Measurements from ENCODE around the gene AKAP13. TPM values are rescaled to one million over a fixed set of nuclear protein-coding genes. Genes with fewer than 3 reads are reported as not detected.
A peak's percentile ranks its signal among the peaks of the same experiment; 100 is the strongest.

AKAP13 gene
- total and polyA plus RNA-seq, 2 of the 13 experiments (the other 11 are each of a cell fraction or from before 2014, with no cell fraction given): 6.7 to 27.1 TPM

DNA sequence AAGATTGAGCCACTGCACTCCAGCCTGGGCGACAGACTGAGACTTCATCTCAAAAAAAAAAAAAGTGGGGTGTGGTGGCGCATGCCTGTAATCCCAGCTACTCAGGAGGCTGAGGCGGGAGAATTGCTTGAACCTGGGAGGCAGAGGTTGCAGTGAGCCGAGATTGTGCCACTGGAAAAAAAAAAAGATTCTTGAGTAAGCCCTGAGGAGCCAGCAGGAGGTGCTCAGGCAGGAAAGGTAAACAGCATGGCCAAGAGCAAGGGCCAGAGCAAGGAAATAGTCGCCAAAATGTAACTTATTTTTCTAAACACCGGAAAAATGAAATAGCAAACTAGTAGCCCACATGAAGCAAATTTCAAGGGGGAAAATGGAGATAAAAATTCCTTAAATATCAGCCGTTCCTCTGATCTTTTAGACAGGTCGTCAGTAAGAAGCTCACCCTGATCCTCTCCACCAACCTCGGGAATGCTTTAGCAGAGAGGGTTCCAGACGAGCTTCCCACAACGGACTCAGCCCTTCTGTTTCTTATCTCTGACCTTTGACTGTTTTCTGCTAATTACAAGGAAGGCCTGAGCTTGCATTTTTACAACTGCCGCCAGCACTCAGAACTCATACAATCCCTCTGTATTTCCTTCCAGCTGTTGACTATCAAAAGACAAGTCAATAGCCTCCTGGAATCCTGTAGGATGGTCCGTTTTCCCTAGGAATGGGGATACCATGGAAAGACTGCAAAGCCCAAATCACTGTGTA is 45.0 kb upstream of the AKAP13 start:
- Histone ChIP-seq H3K27me3 (ENCODE audit: control insufficient read depth in 1 of 2, insufficient read depth in 2 of 2, low read length in 2 of 2) (no peaks in the 10 kb centered on the region), H3K9me3 (ENCODE audit: low read length) (no peaks in the 10 kb centered on the region), H4K20me1 (ENCODE audit: insufficient read depth, low read length) (no peaks in the 10 kb centered on the region), H3K36me3 (replicated peaks in 1 of 2; ENCODE audit: control insufficient read depth in 1 of 2, insufficient read depth in 2 of 2, low read length in 2 of 2) (no peaks in the 10 kb centered on the region), H3K27ac (ENCODE audit: extremely low read length, insufficient read depth, low read length) (no peak overlapping the region), H3K79me2 (ENCODE audit: insufficient read depth, low read length) (no peaks in the 10 kb centered on the region), H3K4me3 (replicated peaks in 1 of 3; ENCODE audit: insufficient read depth in 1 of 3, low read depth in 2 of 3, low read length in 3 of 3) (peak overlapping the region in 1 of 3 experiments; percentile 36; a peak in 2 of 6 replicates), H2AFZ (ENCODE audit: low read length) (no peak overlapping the region), H3K4me2 (ENCODE audit: low read depth, low read length) (peak overlapping the region; percentile 54), H3K4me1 (ENCODE audit: insufficient read depth, low read length) (peaks cover 49% of the 10 kb centered on the region), H3K9ac (ENCODE audit: insufficient read depth, low read depth, low read length) (no peak overlapping the region)
- TF ChIP-seq FOXA1 (IDR thresholded peaks at IDR 0.05) (no peak), FOXA1 (CRISPR knock-in tag; IDR thresholded peaks at IDR 0.05) (0 out of 2 replicates have a peak, but pooled peaks have one; percentile 22), ZNF616 (CRISPR knock-in tag; IDR thresholded peaks at IDR 0.05; ENCODE audit: low read depth) (no peak), MAFF (IDR thresholded peaks at IDR 0.05; ENCODE audit: low read depth, low read length) (peak; percentile 67), NR2F6 (IDR thresholded peaks at IDR 0.05) (peak; percentile 31; the same call in 1 of the 2 replicates), NR2F6 (CRISPR knock-in tag; IDR thresholded peaks at IDR 0.05) (no peak), MAFK (conservative IDR thresholded peaks at IDR 0.05 in 1 of 2, IDR thresholded peaks at IDR 0.05 in 1 of 2; ENCODE audit: low read length in 2 of 2) (peak; percentile 76 to 79), ZNF776 (CRISPR knock-in tag; IDR thresholded peaks at IDR 0.05) (no peak), TARDBP (CRISPR knock-in tag; IDR thresholded peaks at IDR 0.05) (no peak)
- TF ChIP-seq, protein P1, sequence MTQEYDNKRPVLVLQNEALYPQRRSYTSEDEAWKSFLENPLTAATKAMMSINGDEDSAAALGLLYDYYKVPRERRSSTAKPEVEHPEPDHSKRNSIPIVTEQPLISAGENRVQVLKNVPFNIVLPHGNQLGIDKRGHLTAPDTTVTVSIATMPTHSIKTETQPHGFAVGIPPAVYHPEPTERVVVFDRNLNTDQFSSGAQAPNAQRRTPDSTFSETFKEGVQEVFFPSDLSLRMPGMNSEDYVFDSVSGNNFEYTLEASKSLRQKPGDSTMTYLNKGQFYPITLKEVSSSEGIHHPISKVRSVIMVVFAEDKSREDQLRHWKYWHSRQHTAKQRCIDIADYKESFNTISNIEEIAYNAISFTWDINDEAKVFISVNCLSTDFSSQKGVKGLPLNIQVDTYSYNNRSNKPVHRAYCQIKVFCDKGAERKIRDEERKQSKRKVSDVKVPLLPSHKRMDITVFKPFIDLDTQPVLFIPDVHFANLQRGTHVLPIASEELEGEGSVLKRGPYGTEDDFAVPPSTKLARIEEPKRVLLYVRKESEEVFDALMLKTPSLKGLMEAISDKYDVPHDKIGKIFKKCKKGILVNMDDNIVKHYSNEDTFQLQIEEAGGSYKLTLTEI (CRISPR knock-in tag; conservative IDR thresholded peaks at IDR 0.05): no peak
- intact Hi-C loops (cut with micrococcal nuclease; ENCODE audit: unreplicated experiment): loop anchor here (10.0 kb wide), 1 partner anchor 79 kb away; no protein-coding TSS in a partner anchor
- BruUV-seq (replicated peaks): no TSS peak
- DNase-seq (ENCODE audit: low spot score) (no peak), FAIRE-seq (peak; percentile 30), ATAC-seq (no peak)
- WGBS (ENCODE audit: low lambda C conversion rate): 24% methylated on average over 13 of the region's 13 CpGs
- in situ Hi-C loops (cut with HindIII; ENCODE audit: extremely low pct_ligation_motif_present, low pct_unique_long_range_greater_than_20kb): no loop called here
- CTCF ChIA-PET (ENCODE audit: low intra/inter-chr PET ratio, low total read pairs): no interaction called here
- POLR2A ChIA-PET: interaction anchor here (1.1 kb wide), 1 partner anchor 45 kb away, joined by 4 read pairs; the partner anchor contains the start of gene AKAP13
